Measurements from ENCODE around the gene TGFB2.

TGFB2 gene

DNA sequence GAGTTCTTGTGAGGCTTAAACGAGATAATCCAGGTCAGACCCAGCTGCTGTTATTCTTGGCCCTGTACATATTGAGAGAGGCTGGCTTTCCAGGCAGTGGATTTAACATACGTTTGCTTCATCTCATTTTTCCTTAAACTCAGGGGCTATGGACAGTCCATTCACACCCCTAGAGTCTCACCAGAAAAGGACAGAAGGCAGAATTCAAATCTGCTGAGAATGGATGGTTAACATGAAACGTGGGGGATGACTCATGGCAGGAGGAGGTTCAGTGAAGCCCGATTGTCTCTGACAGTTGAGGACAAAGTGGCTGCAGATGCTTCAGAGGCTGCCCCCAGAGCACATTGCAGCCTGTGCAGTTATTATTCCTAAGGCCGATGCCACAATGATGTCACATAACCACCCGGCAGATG lies 39.5 kb downstream of the TGFB2 start:
- no peak for DNase-seq (ENCODE audit: low read depth)

GRCh38 chr1:218388591-218388990 lies 43.5 kb downstream of the TGFB2 start:
- DNase-seq (ENCODE audit: low read depth): no peak

DNA sequence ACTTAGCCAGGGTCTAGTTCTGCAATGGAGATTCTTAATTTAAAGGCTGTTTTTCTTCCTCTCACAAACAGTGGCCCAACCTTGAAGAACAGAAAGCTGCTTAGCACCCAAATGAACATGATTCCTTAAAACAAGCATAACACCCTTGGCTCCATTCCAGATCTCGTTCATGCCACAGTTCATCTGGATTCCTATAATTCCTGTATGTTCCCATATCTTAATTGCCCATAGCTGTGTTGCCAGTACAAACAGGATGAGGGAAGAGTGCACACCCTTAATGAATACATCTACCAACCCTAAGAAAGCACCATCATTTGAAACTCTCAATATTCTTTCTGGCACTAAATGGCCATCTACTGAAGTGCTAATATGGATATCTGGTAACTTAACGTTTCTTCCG lies 45.5 kb downstream of the TGFB2 start:
- DNase-seq (ENCODE audit: low read depth): no peak

- no peak for DNase-seq (ENCODE audit: low read depth)
These were observed 47.6 kb downstream of the TGFB2 start for GRCh38 chr1:218392780-218393179.

DNA sequence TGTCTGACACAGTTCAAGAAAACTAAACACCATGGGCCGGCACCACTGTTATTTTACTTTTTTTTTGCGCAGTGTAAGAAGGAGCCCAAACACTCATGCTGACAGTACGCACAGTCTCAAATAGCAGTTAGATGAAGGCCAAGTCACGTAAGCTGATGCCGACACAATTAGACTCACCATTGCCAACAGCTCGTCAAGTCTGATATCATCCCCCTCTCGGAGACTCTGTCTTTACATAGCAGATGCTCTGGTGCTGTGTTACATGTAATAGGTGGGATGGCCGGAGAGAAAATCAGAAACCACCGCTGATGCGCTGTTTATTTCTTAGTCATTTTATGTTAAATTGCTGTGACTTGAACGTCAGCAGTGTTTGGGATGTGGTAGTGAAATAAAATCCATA lies 49.3 kb downstream of the TGFB2 start:
- DNase-seq (ENCODE audit: low read depth): peak; percentile 74

DNA sequence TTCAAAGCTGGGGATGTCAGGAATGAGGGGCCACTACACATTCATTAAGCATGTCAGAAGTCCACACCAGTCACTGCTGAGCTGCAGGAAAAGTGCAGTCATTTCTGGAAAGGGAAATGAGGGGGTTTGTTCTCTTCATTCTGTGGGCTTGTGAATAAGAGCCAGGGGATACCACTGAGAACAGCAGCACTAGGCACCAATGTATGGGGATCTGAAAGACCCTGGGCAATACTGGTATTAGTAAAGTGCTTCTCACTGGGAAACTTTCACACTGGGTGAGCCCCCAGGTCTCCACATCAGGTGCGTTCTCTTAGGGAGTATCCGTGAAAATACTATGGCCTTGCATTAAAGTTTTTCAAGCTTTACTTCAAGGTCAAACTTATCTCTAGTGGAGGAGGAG lies 49.9 kb downstream of the TGFB2 start:
- DNase-seq (ENCODE audit: low read depth): no peak

DNA sequence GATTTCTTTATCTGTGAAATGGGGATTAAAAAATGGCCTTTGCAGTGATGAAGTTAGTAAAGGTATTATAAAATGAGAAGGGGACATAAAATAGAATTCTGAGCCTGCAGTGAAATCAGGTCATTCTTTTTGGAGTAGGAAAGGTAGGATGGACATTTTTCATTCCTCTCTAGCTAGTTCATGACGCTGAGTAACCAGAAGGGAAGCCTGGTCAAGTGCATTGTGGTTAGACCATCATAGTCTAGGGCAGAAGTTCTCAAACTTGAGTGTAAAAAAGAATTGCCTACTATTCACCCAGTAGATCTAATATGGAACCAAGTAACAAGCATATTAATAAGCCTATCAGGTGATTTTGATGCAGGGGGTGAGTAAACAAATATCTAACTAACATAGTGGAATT lies 50.8 kb downstream of the TGFB2 start:
- DNase-seq (ENCODE audit: low read depth): no peak

- no peak for DNase-seq (ENCODE audit: low read depth)
These were observed 52.7 kb downstream of the TGFB2 start for GRCh38 chr1:218397752-218398339.

DNA sequence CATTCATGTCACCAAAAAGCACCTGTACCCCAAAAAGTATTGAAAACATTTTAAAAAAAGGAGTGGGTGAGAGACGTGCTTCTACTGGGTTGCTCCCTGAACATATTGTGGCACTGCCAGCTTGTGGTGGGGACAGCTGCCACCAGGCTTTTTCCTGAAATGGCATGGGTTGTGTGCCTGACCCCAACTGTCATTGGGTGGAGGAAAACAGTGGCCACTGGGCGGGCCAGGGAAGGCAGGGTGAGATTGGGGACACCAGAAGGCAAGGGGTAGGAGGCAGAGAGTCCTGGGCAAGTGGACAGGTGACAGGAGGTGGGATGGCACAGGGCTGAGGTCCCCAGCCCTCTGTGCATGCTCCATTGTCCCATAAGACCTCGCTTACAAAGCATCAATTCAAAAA lies 55.5 kb downstream of the TGFB2 start:
- DNase-seq (ENCODE audit: low read depth): no peak

DNA sequence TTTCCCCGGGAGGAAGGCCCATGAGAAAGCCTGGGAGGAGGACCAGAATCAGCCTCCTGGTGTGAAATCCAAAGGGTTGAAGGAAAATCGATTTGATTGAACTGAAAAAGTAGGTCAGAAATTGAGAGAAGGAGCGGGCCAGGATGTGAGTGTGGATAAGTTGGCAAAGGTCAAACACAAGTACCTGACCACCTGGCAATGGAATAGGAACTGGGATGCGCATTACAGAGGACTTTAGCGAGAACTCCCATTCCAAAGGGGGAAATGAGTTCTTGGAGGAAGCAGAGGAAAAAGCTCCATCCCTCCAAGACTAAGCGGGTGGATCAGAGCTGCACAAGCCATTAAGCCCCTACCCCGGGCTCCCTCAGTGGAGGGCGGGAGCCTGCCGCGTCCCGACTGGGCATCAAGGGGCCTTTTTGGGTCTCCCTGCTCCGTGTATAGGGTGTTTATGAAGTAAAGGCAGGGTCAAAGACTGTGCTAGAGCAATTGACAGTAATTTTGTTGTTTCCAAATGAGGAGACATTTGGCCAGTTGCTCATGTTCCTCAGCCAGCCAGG lies 56.4 kb downstream of the TGFB2 start:
- no peak for DNase-seq (ENCODE audit: low read depth)

GRCh38 chr1:218401998-218402785 lies 57.1 kb downstream of the TGFB2 start:
- DNase-seq (ENCODE audit: low read depth): no peak

DNA sequence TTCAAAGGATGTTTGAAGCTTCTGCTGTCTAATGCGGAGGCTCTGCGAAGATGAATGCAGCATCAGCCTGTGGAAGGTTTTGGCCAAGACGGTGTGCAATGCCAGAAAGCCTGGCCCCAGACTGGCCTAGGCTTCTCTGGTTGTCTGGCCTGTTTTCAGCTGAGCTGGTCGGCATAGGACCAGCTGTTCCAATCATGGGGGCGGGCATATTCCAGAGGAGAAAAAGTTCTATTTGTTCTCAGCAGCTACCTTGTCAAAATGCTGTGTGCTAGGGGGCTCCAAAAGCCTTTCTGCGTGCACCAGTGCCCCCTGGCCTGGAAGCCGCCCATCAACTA lies 57.6 kb downstream of the TGFB2 start:
- no peak for DNase-seq (ENCODE audit: low read depth)

DNA sequence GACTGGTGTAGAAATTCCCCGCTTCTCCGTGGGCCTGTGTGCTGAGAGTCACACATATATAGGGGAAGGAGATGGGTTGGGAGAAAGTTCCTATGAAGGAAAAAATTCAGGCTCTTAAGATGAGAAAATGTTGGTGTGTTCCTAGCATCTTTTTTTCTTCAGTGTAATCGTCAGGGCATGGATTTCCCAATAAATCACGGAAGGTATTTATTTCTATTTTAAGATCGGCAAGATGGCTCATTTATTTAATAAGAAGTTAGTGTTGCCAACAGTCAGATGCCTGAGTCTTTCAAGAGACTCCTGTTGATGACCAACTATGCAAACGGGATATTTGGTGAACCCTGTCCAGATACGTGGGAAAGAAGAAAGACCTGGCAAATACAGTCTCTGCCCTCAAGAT lies 58.2 kb downstream of the TGFB2 start:
- DNase-seq (ENCODE audit: low read depth): no peak

- no peak for DNase-seq (ENCODE audit: low read depth)
These were observed 62.5 kb downstream of the TGFB2 start for GRCh38 chr1:218407630-218408029.

GRCh38 chr1:218408135-218408534 lies 63.0 kb downstream of the TGFB2 start:
- no peak for DNase-seq (ENCODE audit: low read depth)

DNA sequence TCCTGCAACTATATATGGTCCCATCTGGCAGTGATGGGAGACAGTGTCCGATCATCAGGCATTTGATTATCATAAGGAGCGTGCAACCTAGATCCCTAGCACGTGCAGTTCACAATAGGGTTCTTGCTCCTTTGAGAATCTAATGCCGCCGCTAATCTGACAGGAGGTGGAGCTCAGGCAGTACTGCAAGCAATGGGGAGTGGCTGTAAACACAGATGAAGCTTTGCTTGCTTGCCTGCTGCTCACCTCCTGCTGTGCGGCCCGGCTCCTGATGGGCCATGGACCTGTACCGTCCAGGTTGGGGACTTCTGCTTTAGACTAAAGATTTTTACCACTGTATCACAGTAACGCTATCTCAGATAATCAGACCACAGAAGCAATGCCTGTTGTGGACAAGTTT lies 63.8 kb downstream of the TGFB2 start:
- DNase-seq (ENCODE audit: low read depth): no peak

DNA sequence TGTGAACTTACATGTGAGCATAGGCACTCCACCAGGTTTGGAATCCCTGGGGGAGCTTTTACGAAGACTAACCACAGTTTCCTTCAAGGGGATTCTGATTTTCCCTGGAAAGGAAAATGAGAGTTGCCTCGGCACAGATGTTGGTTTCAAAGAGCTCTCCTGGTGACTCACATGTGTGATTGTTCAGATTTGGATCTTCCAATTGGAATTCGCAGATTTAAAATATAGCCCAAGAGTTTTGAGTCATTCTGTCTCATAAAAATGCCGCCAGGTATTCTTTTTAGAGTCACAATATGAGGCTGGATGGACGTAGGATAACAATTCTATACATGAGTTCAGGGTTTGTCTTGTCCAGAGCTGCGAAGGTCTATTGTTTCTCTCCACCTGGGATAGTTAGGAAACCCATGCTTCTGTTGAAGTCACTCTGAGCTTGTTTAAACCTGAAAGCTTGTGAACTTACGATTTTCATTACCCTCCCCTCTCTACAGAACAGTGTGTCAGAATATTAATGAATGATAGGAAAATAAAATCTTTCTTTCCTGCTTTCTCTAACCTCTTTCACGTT lies 64.9 kb downstream of the TGFB2 start:
- no peak for DNase-seq (ENCODE audit: low read depth)

GRCh38 chr1:218411101-218411500 lies 66.0 kb downstream of the TGFB2 start:
- DNase-seq (ENCODE audit: low read depth): no peak

DNA sequence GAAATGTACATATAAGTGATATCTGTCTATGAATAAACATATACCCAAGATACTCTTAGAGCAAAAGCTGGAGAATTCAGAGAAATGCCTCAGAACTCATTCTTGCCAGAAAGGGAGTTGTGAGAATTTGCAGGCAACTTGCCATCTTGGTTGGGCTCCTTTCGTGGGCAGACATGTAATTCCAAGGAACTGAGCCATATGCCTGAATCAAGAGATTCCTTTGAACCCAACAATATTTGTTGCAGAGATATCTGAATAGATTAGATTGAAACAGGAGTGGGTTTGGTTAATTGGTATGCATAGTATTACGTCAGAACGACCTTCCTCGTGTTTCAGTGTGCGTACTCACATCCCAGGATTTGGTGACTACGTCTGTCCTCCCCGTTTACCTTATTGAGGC lies 67.0 kb downstream of the TGFB2 start:
- DNase-seq (ENCODE audit: low read depth): no peak

DNA sequence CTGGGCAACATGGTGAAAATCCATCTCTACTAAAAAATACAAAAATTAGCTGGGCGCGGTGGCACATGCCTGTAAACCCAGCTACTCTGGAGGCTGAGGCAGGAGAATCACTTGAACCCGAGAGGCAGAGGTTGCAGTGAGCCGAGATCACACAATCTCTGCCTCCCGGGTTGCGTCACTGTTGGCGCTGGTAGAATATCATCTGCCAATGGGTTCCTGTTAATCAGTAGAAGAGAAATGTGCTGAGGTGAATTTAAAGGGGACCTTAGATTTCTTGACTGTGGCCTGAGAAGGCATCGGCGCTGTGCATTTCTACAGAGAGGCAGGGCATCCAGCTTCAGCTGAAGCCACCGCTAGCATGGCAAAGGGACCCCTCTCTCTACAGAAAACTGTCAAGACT lies 68.0 kb downstream of the TGFB2 start:
- DNase-seq (ENCODE audit: low read depth): no peak

DNA sequence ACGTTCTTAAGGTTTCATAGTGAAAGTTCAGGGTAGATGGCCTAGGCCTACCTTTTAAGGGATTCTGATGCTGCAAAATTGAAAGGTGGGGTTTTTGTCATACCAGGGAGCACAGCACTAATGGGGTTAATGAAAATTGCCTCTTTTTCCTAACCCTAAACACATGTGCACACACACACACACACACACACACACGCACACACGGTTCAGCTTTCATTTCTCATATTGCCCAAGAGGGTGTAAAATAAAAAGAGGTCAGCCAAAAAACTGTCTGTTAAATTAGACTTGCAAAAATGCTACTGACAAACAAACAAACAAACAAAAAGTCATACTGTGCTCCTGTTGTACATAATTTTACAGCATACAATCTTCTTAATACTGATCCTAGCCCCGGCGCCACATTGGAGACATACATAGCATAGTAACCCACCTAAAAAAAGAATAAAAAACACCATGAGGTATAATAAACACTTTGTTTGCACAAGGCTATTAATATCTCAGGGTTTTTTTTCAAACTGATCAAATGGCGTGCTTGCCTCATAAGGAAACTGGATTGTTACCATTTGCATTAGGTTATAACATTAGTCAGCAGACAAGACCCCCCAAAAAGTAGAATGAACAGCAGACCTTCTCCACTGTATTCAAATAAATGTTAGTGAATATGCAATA lies 69.1 kb downstream of the TGFB2 start:
- DNase-seq (ENCODE audit: low read depth): no peak

DNA sequence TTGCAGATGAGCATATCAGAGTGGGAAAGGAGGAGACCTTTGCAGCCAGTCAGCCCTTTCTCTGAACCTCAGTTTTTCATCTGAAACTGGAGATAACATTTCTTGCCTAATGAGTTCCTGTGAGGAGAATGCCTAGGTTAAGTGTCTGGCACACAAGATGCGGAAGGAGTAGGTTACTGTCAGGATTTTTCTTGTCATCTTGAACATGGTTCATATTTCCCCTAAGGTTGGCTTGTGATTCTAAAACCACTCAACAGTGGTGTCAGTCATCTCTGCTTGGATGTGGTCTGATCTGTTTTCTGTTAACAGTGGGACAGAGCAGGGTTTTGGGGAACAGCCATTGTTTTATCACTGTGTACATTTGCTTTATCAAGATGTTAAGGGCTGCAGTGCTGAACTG lies 70.6 kb downstream of the TGFB2 start:
- DNase-seq (ENCODE audit: low read depth): no peak

DNA sequence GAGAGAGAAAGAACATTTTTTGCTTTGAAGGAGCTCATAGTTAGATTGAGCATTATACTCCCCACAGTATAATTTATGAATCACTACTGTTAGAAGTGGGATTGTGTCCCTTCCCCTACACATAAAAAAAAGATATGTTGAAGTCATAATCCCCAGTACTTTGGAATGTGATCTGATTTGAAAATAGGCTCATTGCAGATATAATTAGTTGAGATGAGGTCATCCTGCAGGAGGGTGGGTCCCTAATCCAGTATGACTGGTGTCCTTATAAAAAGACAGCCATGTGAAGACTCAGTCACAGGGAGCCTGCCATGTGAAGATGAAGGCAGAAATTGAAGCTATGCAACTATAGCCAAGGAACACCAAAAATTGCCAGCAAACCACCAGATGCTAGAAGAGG lies 76.4 kb downstream of the TGFB2 start:
- no peak for DNase-seq (ENCODE audit: low read depth)
